Measurements from ENCODE around the gene CYP17A1. TPM values are rescaled to one million over a fixed set of nuclear protein-coding genes. Genes with fewer than 3 reads are reported as not detected.

Gene CYP17A1, protein sequence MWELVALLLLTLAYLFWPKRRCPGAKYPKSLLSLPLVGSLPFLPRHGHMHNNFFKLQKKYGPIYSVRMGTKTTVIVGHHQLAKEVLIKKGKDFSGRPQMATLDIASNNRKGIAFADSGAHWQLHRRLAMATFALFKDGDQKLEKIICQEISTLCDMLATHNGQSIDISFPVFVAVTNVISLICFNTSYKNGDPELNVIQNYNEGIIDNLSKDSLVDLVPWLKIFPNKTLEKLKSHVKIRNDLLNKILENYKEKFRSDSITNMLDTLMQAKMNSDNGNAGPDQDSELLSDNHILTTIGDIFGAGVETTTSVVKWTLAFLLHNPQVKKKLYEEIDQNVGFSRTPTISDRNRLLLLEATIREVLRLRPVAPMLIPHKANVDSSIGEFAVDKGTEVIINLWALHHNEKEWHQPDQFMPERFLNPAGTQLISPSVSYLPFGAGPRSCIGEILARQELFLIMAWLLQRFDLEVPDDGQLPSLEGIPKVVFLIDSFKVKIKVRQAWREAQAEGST
- 10 to 100 TPM in 1 of 4 donors, 1 to 10 TPM in 2, under 1 TPM in 1; 0.10 to 13.4 (median 2.6) TPM for polyA plus RNA-seq
- long read RNA-seq, donor 1, result 0 reads
- long read RNA-seq, donor 2, result 0 reads
- long read RNA-seq, donor 3, result 0 reads
- long read RNA-seq, donor 4, result 0 reads
- long read RNA-seq, donor 5, result 0 reads
- long read RNA-seq, donor 6, result 0 reads
- long read RNA-seq, donor 7, result 0 reads
- long read RNA-seq, donor 8, result 0 reads
- long read RNA-seq, donor 9, result 0 reads
- long read RNA-seq, donor 10, result 0 reads

DNA sequence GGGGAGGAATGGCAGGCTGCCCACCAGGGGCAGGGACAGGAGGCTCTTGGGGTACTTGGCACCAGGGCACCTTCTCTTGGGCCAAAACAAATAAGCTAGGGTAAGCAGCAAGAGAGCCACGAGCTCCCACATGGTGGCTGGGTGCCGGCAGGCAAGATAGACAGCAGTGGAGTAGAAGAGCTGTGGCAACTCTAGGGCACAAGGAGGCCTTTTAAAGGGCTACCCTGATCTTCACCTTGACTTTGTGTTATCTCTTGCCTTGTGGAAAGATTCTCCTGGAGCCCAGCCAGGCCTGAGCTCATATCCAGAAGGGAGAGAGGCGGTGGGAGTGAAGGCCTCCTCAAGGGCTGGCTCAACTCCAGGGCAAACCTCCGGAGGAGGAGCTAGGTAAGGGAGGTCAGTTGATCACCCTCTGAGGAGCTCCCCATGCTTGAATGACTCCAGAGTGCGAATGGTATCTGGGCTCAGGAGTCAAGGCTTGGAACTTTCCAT lies at the start of gene CYP17A1:
Gene CYP17A1 (minus strand): TSS at position 184 of the 492 bp plus-strand sequence. CDS start 52 bp downstream, at position 132.
- H3K9me3 ChIP-seq (ENCODE audit: control insufficient read depth in 2 of 2, insufficient read depth in 1 of 2, low read depth in 1 of 2, low read length in 1 of 2), result peaks cover 0 to 25% of the 10 kb centered on the region in 2 donors
- WGBS, 3 donors, result 69 to 81% (median 74%) methylated on average over 5 of the region's 5 CpGs
- H3K4me1 ChIP-seq (ENCODE audit: control insufficient read depth in 3 of 3, insufficient read depth in 2 of 3, low read depth in 1 of 3, low read length in 2 of 3), result no peaks in the 10 kb centered on the region
- no peak within 1 kb of the TSS for H3K27ac ChIP-seq (ENCODE audit: low read depth in 1 of 3, low read length in 2 of 3)
- no peaks in the 10 kb centered on the region for H3K36me3 ChIP-seq (ENCODE audit: control insufficient read depth in 3 of 3, insufficient read depth in 2 of 3, low read depth in 1 of 3, low read length in 3 of 3)
- FAIRE-seq (no peak), DNase-seq (no peak)
- H3K27me3 ChIP-seq (ENCODE audit: control insufficient read depth in 3 of 3, insufficient read depth in 3 of 3, low read length in 3 of 3), result no peaks in the 10 kb centered on the region
- H3K4me3 ChIP-seq (ENCODE audit: low read depth in 1 of 3, low read length in 3 of 3), result no peak within 1 kb of the TSS

GRCh38 chr10:102880256-102880655 lies 43.0 kb upstream of the CYP17A1 start:
- no peaks in the 10 kb centered on the region for H3K27me3 ChIP-seq (ENCODE audit: control insufficient read depth in 3 of 3, insufficient read depth in 3 of 3, low read length in 3 of 3)
- no peak overlapping the region for H3K4me3 ChIP-seq (ENCODE audit: low read depth in 1 of 3, low read length in 3 of 3)
- peak; percentile 61 for FAIRE-seq
- no peaks in the 10 kb centered on the region for H3K9me3 ChIP-seq (ENCODE audit: control insufficient read depth in 2 of 2, insufficient read depth in 1 of 2, low read depth in 1 of 2, low read length in 1 of 2)
- no peak for DNase-seq
- H3K36me3 ChIP-seq (ENCODE audit: control insufficient read depth in 3 of 3, insufficient read depth in 2 of 3, low read depth in 1 of 3, low read length in 3 of 3), result peaks cover 0 to 3% (median 0%) of the 10 kb centered on the region in 3 donors
- no peak overlapping the region for H3K27ac ChIP-seq (ENCODE audit: low read depth in 1 of 3, low read length in 2 of 3)
- 92 to 97% (median 95%) methylated on average over 2 of the region's 2 CpGs for WGBS, 3 donors
- H3K4me1 ChIP-seq (ENCODE audit: control insufficient read depth in 3 of 3, insufficient read depth in 2 of 3, low read depth in 1 of 3, low read length in 2 of 3), result no peaks in the 10 kb centered on the region

- 82 to 92% (median 84%) methylated on average over 4 of the region's 4 CpGs for WGBS, 3 donors
- peaks cover 0 to 3% (median 0%) of the 10 kb centered on the region in 3 donors for H3K36me3 ChIP-seq (ENCODE audit: control insufficient read depth in 3 of 3, insufficient read depth in 2 of 3, low read depth in 1 of 3, low read length in 3 of 3)
Observed at GRCh38 chr10:102878629-102879028, 41.4 kb upstream of the CYP17A1 start.

GRCh38 chr10:102876747-102877153 lies 39.5 kb upstream of the CYP17A1 start:
- WGBS, 3 donors, result 65 to 83% (median 79%) methylated on average over 2 of the region's 2 CpGs
- Histone ChIP-seq H3K4me3 (ENCODE audit: low read depth in 1 of 3, low read length in 3 of 3) (no peak overlapping the region), H3K36me3 (ENCODE audit: control insufficient read depth in 3 of 3, insufficient read depth in 2 of 3, low read depth in 1 of 3, low read length in 3 of 3) (peaks cover 0 to 3% (median 0%) of the 10 kb centered on the region in 3 donors), H3K4me1 (ENCODE audit: control insufficient read depth in 3 of 3, insufficient read depth in 2 of 3, low read depth in 1 of 3, low read length in 2 of 3) (no peaks in the 10 kb centered on the region), H3K27ac (ENCODE audit: low read depth in 1 of 3, low read length in 2 of 3) (no peak overlapping the region), H3K9me3 (ENCODE audit: control insufficient read depth in 2 of 2, insufficient read depth in 1 of 2, low read depth in 1 of 2, low read length in 1 of 2) (no peaks in the 10 kb centered on the region), H3K27me3 (ENCODE audit: control insufficient read depth in 3 of 3, insufficient read depth in 3 of 3, low read length in 3 of 3) (no peaks in the 10 kb centered on the region)
- FAIRE-seq (no peak), DNase-seq (no peak)

More at GRCh38 chr10:102878629-102879028, 41.4 kb upstream of the CYP17A1 start:
- H3K27me3 ChIP-seq (ENCODE audit: control insufficient read depth in 3 of 3, insufficient read depth in 3 of 3, low read length in 3 of 3), result no peaks in the 10 kb centered on the region
- H3K27ac ChIP-seq (ENCODE audit: low read depth in 1 of 3, low read length in 2 of 3), result no peak overlapping the region
- no peak for DNase-seq
- no peak overlapping the region for H3K4me3 ChIP-seq (ENCODE audit: low read depth in 1 of 3, low read length in 3 of 3)
- FAIRE-seq, result no peak
- no peaks in the 10 kb centered on the region for H3K9me3 ChIP-seq (ENCODE audit: control insufficient read depth in 2 of 2, insufficient read depth in 1 of 2, low read depth in 1 of 2, low read length in 1 of 2)
- H3K4me1 ChIP-seq (ENCODE audit: control insufficient read depth in 3 of 3, insufficient read depth in 2 of 3, low read depth in 1 of 3, low read length in 2 of 3), result no peaks in the 10 kb centered on the region

DNA sequence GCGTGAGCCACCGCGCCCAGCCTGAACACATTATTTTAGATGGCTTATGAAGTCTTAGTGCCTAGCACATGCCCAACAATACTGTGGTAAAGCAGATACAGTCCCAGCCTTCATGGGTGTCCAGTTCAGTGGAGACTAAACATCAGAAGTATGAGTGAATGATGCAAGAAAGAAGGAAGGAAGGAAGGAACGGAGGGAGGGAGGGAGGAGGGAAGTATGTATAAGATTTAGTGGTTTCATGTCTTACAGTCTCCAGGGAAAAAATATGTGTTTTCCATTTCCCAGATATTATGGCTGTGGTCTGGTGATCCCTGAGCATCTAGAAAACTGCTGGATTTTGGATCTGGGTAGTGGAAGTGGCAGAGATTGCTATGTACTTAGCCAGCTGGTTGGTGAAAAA lies 35.0 kb upstream of the CYP17A1 start:
- H3K27me3 ChIP-seq (ENCODE audit: control insufficient read depth in 3 of 3, insufficient read depth in 3 of 3, low read length in 3 of 3), result no peaks in the 10 kb centered on the region
- no peaks in the 10 kb centered on the region for H3K36me3 ChIP-seq (ENCODE audit: control insufficient read depth in 3 of 3, insufficient read depth in 2 of 3, low read depth in 1 of 3, low read length in 3 of 3)
- no peak for DNase-seq
- H3K4me3 ChIP-seq (ENCODE audit: low read depth in 1 of 3, low read length in 3 of 3), result no peak overlapping the region
- WGBS, 3 donors, result 88 to 98% (median 93%) methylated on average over 4 of the region's 4 CpGs
- peaks cover 0 to 10% (median 0%) of the 10 kb centered on the region in 3 donors for H3K4me1 ChIP-seq (ENCODE audit: control insufficient read depth in 3 of 3, insufficient read depth in 2 of 3, low read depth in 1 of 3, low read length in 2 of 3)
- no peaks in the 10 kb centered on the region for H3K9me3 ChIP-seq (ENCODE audit: control insufficient read depth in 2 of 2, insufficient read depth in 1 of 2, low read depth in 1 of 2, low read length in 1 of 2)
- H3K27ac ChIP-seq (ENCODE audit: low read depth in 1 of 3, low read length in 2 of 3), result no peak overlapping the region
- FAIRE-seq, result no peak

- no peak for DNase-seq
- 88 to 96% (median 93%) methylated on average over 10 of the region's 10 CpGs for WGBS, 3 donors
- Histone ChIP-seq H3K4me1 (ENCODE audit: control insufficient read depth in 3 of 3, insufficient read depth in 2 of 3, low read depth in 1 of 3, low read length in 2 of 3) (peaks cover 0 to 10% (median 0%) of the 10 kb centered on the region in 3 donors), H3K36me3 (ENCODE audit: control insufficient read depth in 3 of 3, insufficient read depth in 2 of 3, low read depth in 1 of 3, low read length in 3 of 3) (peaks cover 0 to 1% (median 0%) of the 10 kb centered on the region in 3 donors), H3K4me3 (ENCODE audit: low read depth in 1 of 3, low read length in 3 of 3) (peak overlapping the region in 1 of 3 donors; percentile 75), H3K27me3 (ENCODE audit: control insufficient read depth in 3 of 3, insufficient read depth in 3 of 3, low read length in 3 of 3) (no peaks in the 10 kb centered on the region), H3K27ac (ENCODE audit: low read depth in 1 of 3, low read length in 2 of 3) (peak overlapping the region in 1 of 3 donors; percentile 74), H3K9me3 (ENCODE audit: control insufficient read depth in 2 of 2, insufficient read depth in 1 of 2, low read depth in 1 of 2, low read length in 1 of 2) (no peaks in the 10 kb centered on the region)
- FAIRE-seq, result no peak
Observed at GRCh38 chr10:102870221-102870620, 33.0 kb upstream of the CYP17A1 start.

DNA sequence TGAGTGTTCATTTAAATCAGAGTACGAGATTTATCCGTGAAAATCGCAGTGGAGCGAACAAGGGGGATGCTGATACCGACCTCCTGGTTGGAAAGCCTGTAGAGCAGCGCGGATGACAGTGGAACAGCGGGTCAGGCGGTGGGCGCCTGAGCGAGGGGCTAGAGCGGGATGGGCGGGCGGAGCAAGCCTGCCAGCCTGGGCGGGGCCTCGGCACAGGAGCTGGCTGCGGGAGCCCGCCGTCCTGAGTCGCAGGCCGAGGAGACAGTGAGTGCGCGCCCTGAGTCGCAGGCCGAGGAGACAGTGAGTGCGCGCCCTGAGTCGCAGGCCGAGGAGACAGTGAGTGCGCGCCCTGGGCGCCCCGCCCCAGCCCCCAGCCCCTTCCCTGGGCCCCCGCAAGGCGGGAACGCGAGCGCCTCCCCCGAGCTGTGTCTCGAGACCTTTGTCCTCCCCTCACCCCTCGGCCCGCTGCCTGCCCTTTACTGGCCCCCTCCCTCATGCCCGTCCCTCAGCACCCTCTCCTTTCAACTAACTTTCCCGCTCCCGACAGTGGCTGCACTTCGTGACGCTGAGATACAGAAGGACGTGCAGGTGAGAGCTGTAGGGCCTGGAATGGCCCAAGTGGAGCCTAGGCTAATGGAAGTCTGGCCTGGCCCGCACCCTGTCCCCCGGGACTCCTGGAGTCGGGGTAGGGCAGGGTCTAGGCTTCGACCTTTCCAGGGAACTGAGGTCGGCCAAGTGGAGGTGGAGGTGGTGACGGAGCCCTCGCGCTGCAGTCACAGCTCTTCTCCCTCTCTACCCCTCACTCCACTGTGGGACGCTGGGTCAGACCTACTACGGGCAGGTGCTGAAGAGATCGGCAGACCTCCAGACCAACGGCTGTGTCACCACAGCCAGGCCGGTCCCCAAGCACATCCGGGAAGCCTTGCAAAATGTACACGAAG lies 32.3 kb upstream of the CYP17A1 start, which contains the start of gene AS3MT:
Gene AS3MT (plus strand): TSS at position 213 of the 941 bp plus-strand sequence. CDS start 123 bp downstream, at position 336.
- peaks cover 0 to 2% (median 0%) of the 10 kb centered on the region in 3 donors for H3K36me3 ChIP-seq (ENCODE audit: control insufficient read depth in 3 of 3, insufficient read depth in 2 of 3, low read depth in 1 of 3, low read length in 3 of 3)
- H3K9me3 ChIP-seq (ENCODE audit: control insufficient read depth in 2 of 2, insufficient read depth in 1 of 2, low read depth in 1 of 2, low read length in 1 of 2), result no peaks in the 10 kb centered on the region
- H3K4me3 ChIP-seq (ENCODE audit: low read depth in 1 of 3, low read length in 3 of 3), result peak within 1 kb of the TSS in 2 of 3 donors; percentile 42 to 75
- 5 to 10% (median 5%) methylated on average over 28 to 63 of the region's 63 CpGs for WGBS, 3 donors
- no peaks in the 10 kb centered on the region for H3K27me3 ChIP-seq (ENCODE audit: control insufficient read depth in 3 of 3, insufficient read depth in 3 of 3, low read length in 3 of 3)
- peaks cover 0 to 10% (median 0%) of the 10 kb centered on the region in 3 donors for H3K4me1 ChIP-seq (ENCODE audit: control insufficient read depth in 3 of 3, insufficient read depth in 2 of 3, low read depth in 1 of 3, low read length in 2 of 3)
- FAIRE-seq (no peak), DNase-seq (peak; percentile 28 to 86)
- H3K27ac ChIP-seq (ENCODE audit: low read depth in 1 of 3, low read length in 2 of 3), result peak within 1 kb of the TSS in 1 of 3 donors; percentile 74
